Chondrocyte (in vitro differentiated cells): ENCODE measurements around the gene SLC10A4. TPM values are rescaled to one million over a fixed set of nuclear protein-coding genes. Genes with fewer than 3 reads are reported as not detected.

ENCODE experiments used
- DNase-seq: peaks from one replicate; pipeline ENCODE4 v3.0.0; 2021; ENCODE audit warnings: mixed read lengths, low spot score
- H3K27ac Mint-ChIP-seq: one replicate; pipeline ENCODE4 v1.8.0; 2021; ENCODE audit warnings: mild to moderate bottlenecking, moderate library complexity, mixed read lengths; ENCODE audit not compliant: unreplicated experiment
- H3K27me3 Mint-ChIP-seq: 2 replicates; pipeline ENCODE4 v1.8.0; 2021; ENCODE audit warnings: low read depth, mixed read lengths
- H3K36me3 Mint-ChIP-seq: 2 replicates; pipeline ENCODE4 v1.8.0; 2021; ENCODE audit warnings: low read depth, mixed read lengths
- H3K4me1 Mint-ChIP-seq: 2 replicates; pipeline ENCODE4 v1.8.0; 2021; ENCODE audit warnings: low read depth, mild to moderate bottlenecking, mixed read lengths
- H3K4me3 Mint-ChIP-seq: one replicate; pipeline ENCODE4 v1.8.0; 2021; ENCODE audit warnings: mild to moderate bottlenecking, moderate library complexity, mixed read lengths; ENCODE audit not compliant: unreplicated experiment
- H3K9me3 Mint-ChIP-seq: 2 replicates; pipeline ENCODE4 v1.8.0; 2021; ENCODE audit warnings: low read depth, mixed read lengths
- total RNA-seq: library from RNA; stranded (reverse); gene quantifications from 3 replicates; pipeline ENCODE4 v1.2.1, GENCODE V29; 2021
- TF ChIP-seq, protein P1 (sequence below): fragments of 200-600 bp; sonication (generic); IDR thresholded peaks from 2 replicates; pipeline ENCODE4 v1.5.0; 2021; ENCODE audit warnings: antibody characterized with exemption, mild to moderate bottlenecking, moderate library complexity

SLC10A4 gene
- total RNA-seq, 1 donor from 2014 or later = not detected

DNA sequence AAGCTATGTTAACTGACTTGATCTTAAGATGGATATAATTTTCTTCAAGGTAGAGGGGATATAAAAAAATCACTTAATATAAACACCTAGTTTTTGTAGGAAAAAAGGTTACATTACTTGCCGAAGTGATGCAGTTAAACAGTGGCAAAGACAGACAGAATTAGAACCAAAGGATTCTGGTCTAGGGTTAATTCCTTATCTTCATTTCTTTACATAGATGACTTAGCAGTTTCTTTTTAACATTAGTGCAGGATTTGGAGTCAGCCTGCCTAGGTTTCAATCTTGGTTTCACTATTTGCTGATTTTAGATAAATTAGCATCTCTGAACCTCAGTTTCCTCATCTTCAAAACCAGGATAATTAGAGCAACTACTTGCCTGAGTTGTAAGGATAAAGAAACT is 21.2 kb downstream of the SLC10A4 start:
- H3K27ac Mint-ChIP-seq = no peak overlapping the region
- no peaks in the 10 kb centered on the region for H3K9me3 Mint-ChIP-seq

GRCh38 chr4:48506716-48507115 is 23.6 kb downstream of the SLC10A4 start:
- Mint-ChIP-seq H3K4me1 (no peaks in the 10 kb centered on the region), H3K27me3 (no peaks in the 10 kb centered on the region), H3K4me3 (no peak overlapping the region), H3K9me3 (no peaks in the 10 kb centered on the region), H3K27ac (no peak overlapping the region), H3K36me3 (peaks cover 23% of the 10 kb centered on the region)
- TF ChIP-seq, protein P1, sequence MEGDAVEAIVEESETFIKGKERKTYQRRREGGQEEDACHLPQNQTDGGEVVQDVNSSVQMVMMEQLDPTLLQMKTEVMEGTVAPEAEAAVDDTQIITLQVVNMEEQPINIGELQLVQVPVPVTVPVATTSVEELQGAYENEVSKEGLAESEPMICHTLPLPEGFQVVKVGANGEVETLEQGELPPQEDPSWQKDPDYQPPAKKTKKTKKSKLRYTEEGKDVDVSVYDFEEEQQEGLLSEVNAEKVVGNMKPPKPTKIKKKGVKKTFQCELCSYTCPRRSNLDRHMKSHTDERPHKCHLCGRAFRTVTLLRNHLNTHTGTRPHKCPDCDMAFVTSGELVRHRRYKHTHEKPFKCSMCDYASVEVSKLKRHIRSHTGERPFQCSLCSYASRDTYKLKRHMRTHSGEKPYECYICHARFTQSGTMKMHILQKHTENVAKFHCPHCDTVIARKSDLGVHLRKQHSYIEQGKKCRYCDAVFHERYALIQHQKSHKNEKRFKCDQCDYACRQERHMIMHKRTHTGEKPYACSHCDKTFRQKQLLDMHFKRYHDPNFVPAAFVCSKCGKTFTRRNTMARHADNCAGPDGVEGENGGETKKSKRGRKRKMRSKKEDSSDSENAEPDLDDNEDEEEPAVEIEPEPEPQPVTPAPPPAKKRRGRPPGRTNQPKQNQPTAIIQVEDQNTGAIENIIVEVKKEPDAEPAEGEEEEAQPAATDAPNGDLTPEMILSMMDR = no peak
- DNase-seq = no peak

More for the DNA sequence above, 21.2 kb downstream of the SLC10A4 start:
- H3K27me3 Mint-ChIP-seq = no peaks in the 10 kb centered on the region
- peaks cover 23% of the 10 kb centered on the region for H3K36me3 Mint-ChIP-seq
- DNase-seq = no peak
- no peak overlapping the region for H3K4me3 Mint-ChIP-seq
- no peaks in the 10 kb centered on the region for H3K4me1 Mint-ChIP-seq
- TF ChIP-seq, protein P1 = no peak

DNA sequence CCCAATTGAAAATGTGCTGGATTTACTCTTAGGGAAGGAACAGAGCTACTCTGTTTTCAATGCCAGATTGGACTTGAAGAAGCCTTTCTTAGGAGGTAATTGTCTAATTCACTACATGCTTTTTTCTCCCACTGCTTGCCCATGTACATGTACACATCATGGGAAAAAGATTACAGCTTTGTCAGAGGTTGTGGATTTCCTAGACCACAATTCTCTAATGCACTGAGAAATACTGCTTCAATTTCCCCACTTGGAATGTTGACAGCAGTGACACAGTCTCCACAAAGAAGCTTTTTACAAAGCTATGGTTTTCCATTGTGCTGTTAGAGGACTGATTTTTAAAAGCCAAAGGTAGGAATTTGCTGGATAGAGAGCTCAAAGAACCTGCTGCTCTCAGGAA is 26.4 kb downstream of the SLC10A4 start:
- no peak overlapping the region for H3K27ac Mint-ChIP-seq
- no peaks in the 10 kb centered on the region for H3K4me1 Mint-ChIP-seq
- DNase-seq = no peak
- no peaks in the 10 kb centered on the region for H3K9me3 Mint-ChIP-seq
- TF ChIP-seq, protein P1 = no peak
- H3K36me3 Mint-ChIP-seq = peaks cover 30% of the 10 kb centered on the region
- no peaks in the 10 kb centered on the region for H3K27me3 Mint-ChIP-seq
- H3K4me3 Mint-ChIP-seq = no peak overlapping the region

DNA sequence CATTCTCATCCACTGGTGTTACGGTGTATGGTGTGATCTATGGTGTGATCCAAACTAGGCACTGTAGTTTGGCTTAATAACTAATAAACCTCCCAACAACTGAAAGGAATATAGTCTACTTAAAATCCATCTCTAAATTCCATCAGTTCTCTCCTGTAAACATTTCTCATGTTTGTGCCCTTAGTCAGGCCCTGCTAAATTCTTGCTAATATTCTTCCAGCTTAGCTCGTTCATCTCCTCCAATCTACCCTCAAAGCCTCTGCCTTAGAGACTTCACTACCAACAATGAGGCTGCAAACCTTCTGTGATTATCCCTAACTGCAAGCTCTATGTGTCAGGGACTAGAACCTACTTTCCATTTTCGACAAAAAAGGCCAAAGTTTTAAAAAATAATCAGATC is 35.0 kb downstream of the SLC10A4 start:
- DNase-seq = no peak
- no peak overlapping the region for H3K4me3 Mint-ChIP-seq
- no peaks in the 10 kb centered on the region for H3K9me3 Mint-ChIP-seq
- no peaks in the 10 kb centered on the region for H3K27me3 Mint-ChIP-seq
- peaks cover 36% of the 10 kb centered on the region for H3K36me3 Mint-ChIP-seq
- TF ChIP-seq, protein P1 = no peak
- no peaks in the 10 kb centered on the region for H3K4me1 Mint-ChIP-seq
- no peak overlapping the region for H3K27ac Mint-ChIP-seq

DNA sequence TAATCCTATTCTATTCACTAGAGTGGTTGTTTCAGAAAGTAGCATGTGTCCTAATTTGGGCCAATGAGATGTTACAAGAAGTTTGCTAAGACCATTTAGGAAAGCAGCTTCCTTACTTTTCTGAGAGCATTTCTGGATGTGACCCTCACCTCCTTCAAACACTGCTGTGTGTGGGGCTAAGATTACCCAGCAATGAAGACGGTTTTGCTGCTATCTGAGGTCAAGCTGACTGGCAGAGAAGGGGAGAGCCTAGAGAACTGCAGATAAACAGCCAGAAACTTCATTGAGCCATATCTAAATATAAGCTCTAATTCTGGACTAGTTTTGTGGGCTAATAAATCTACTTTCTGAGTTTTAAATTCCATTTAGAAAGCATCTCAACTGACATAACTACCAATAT is 43.3 kb downstream of the SLC10A4 start:
- H3K4me3 Mint-ChIP-seq = no peak overlapping the region
- no peak overlapping the region for H3K27ac Mint-ChIP-seq
- TF ChIP-seq, protein P1 = no peak
- H3K36me3 Mint-ChIP-seq = peaks cover 47% of the 10 kb centered on the region
- H3K27me3 Mint-ChIP-seq = no peaks in the 10 kb centered on the region
- no peaks in the 10 kb centered on the region for H3K4me1 Mint-ChIP-seq
- no peaks in the 10 kb centered on the region for H3K9me3 Mint-ChIP-seq
- no peak for DNase-seq
